Activated CD8-positive, alpha-beta T cell treated with anti-CD3 and anti-CD28 coated beads for 36 hours (primary cell): Measurements from ENCODE around the gene NADSYN1. TPM values are rescaled to one million over a fixed set of nuclear protein-coding genes. Genes with fewer than 3 reads are reported as not detected.
A peak's percentile ranks its signal among the peaks of the same experiment; 100 is the strongest.

Source experiments
- ATAC-seq: fragments of 200-7000 bp; cut with Tn5 transposase; one replicate; pipeline ENCODE4 v1.10.0; 2021; ENCODE audit warnings: mild to moderate bottlenecking, moderate library complexity
- CTCF ChIA-PET: fragments of 350-600 bp; sonication (Branson Sonifier 250); formaldehyde crosslinking; loops from one replicate; lab custom pipeline; 2021; ENCODE audit warnings: antibody characterized with exemption; lab: Charles Lee
- POLR2A ChIA-PET: fragments of 350-600 bp; sonication (Branson Sonifier 250); formaldehyde crosslinking; loops from one replicate; lab custom pipeline; 2021; ENCODE audit warnings: antibody characterized with exemption; lab: Charles Lee
- DNase-seq: peaks from one replicate; pipeline ENCODE4 v3.0.0-alpha.2; 2020
- H3K27ac Mint-ChIP-seq: one replicate; pipeline ENCODE4 v1.8.0; 2021; ENCODE audit warnings: mild to moderate bottlenecking, mixed read lengths
- H3K27me3 Mint-ChIP-seq: one replicate; pipeline ENCODE4 v1.8.0; 2021; ENCODE audit warnings: mixed read lengths
- H3K36me3 Mint-ChIP-seq: one replicate; pipeline ENCODE4 v1.8.0; 2021; ENCODE audit warnings: low read depth, mixed read lengths
- H3K4me1 Mint-ChIP-seq: one replicate; pipeline ENCODE4 v1.8.0; 2021; ENCODE audit warnings: low read depth, mixed read lengths
- H3K4me3 Mint-ChIP-seq: one replicate; pipeline ENCODE4 v1.8.0; 2021; ENCODE audit warnings: mild to moderate bottlenecking, moderate library complexity, mixed read lengths
- H3K9me3 Mint-ChIP-seq: one replicate; pipeline ENCODE4 v1.8.0; 2021; ENCODE audit warnings: mixed read lengths
- intact Hi-C: fragments of 100-400 bp; cut with micrococcal nuclease; formaldehyde crosslinking; loops from one replicate; pipeline ENCODE4 v1.10.0; 2022
- total RNA-seq, 2 experiments: library from RNA; stranded (reverse); gene quantifications; one replicate each; pipeline ENCODE4 v1.2.3, GENCODE V29; 2021
- TF ChIP-seq, protein P1 (sequence below): fragments of 200-600 bp; IDR thresholded peaks from one replicate; pipeline ENCODE4 v1.8.0; 2022; ENCODE audit warnings: antibody characterized with exemption, mild to moderate bottlenecking

Gene NADSYN1
- total RNA-seq, 2 experiments from 2014 or later, result 115 to 117 TPM

DNA sequence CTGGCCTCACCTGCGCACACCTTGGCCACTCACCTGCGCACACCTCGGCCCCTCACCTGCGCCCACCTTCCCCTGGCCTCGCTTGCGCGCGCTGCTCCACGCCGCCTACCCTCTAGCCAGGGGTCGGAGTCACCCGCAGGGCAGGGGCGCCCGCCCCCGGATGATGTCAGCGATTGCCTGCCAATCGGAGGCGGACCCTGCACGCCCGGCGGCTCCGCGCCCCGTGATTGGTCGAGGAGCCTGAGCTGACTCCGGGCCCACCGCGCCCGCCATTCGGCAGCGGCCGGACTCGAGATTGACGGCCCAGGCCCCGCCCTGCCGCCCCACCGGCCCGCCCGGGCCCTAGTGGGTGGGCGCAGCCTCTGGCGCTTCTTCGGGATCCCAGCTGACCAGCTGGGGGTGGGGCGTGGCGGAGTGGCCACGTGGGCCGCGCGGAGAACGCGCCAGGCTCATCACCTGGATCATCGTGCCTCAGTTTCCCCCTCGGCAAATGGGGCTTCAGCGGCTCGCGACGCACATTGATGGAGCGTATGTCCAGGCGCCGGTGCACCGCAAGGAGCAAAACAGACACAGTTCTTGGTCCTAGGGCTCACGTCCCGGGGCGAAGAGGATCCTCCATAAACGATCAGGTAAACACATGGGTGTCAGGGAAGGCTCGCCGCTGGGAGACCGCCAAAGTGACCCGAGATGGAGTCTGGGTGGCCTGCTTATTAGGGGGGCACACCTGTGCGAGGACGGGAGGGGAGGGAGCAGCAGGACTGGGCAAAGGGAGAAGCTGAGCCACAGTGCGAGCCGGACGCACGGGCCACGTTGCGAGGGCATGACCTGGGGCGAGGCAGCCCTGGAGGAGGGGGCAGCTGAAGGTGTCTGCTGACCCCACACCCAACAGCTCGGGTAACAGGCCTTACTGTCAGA, 4.5 kb upstream of the NADSYN1 start, which contains the start of gene DHCR7:
Gene DHCR7 (minus strand): TSS at position 137 of the 915 bp plus-strand sequence. CDS start 3,441 bp downstream, outside the sequence.
- POLR2A ChIA-PET, result interaction anchor here (1.8 kb wide), 1 partner anchor 11 kb away, joined by 5 read pairs; no protein-coding TSS in a partner anchor
- intact Hi-C loops, result no loop called here
- H3K36me3 Mint-ChIP-seq, result peaks cover 67% of the 10 kb centered on the region

GRCh38 chr11:71449596-71449995, 3.4 kb upstream of the NADSYN1 start:
- Mint-ChIP-seq H3K9me3 (peaks cover 3% of the 10 kb centered on the region), H3K4me3 (peak overlapping the region; percentile 98), H3K27me3 (no peaks in the 10 kb centered on the region), H3K36me3 (peaks cover 65% of the 10 kb centered on the region), H3K27ac (peak overlapping the region; percentile 88), H3K4me1 (peaks cover 46% of the 10 kb centered on the region)
- TF ChIP-seq, protein P1, sequence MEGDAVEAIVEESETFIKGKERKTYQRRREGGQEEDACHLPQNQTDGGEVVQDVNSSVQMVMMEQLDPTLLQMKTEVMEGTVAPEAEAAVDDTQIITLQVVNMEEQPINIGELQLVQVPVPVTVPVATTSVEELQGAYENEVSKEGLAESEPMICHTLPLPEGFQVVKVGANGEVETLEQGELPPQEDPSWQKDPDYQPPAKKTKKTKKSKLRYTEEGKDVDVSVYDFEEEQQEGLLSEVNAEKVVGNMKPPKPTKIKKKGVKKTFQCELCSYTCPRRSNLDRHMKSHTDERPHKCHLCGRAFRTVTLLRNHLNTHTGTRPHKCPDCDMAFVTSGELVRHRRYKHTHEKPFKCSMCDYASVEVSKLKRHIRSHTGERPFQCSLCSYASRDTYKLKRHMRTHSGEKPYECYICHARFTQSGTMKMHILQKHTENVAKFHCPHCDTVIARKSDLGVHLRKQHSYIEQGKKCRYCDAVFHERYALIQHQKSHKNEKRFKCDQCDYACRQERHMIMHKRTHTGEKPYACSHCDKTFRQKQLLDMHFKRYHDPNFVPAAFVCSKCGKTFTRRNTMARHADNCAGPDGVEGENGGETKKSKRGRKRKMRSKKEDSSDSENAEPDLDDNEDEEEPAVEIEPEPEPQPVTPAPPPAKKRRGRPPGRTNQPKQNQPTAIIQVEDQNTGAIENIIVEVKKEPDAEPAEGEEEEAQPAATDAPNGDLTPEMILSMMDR, result no peak
- ATAC-seq (no peak), DNase-seq (no peak)
- CTCF ChIA-PET, result no interaction called here
- POLR2A ChIA-PET, result no interaction called here
- intact Hi-C loops, result no loop called here

More for the DNA sequence above, 4.5 kb upstream of the NADSYN1 start, which contains the start of gene DHCR7:
- peak; percentile 97 for DNase-seq
- no peaks in the 10 kb centered on the region for H3K27me3 Mint-ChIP-seq
- TF ChIP-seq, protein P1, result no peak
- peaks cover 41% of the 10 kb centered on the region for H3K4me1 Mint-ChIP-seq
- peak within 1 kb of the TSS; percentile 98 for H3K4me3 Mint-ChIP-seq
- peaks cover 3% of the 10 kb centered on the region for H3K9me3 Mint-ChIP-seq
- CTCF ChIA-PET, result interaction anchor here (0.8 to 1.2 kb wide), 2 partner anchors 20 to 115 kb away, joined by 3 to 4 read pairs; no protein-coding TSS in a partner anchor
- peak; percentile 87 for ATAC-seq
- peak within 1 kb of the TSS; percentile 88 for H3K27ac Mint-ChIP-seq

GRCh38 chr11:71450507-71450906, 2.5 kb upstream of the NADSYN1 start:
- CTCF ChIA-PET, result no interaction called here
- TF ChIP-seq, protein P1, result no peak
- intact Hi-C loops, result no loop called here
- Mint-ChIP-seq H3K36me3 (peaks cover 64% of the 10 kb centered on the region), H3K4me3 (peak overlapping the region; percentile 98), H3K27ac (peak overlapping the region; percentile 92), H3K4me1 (peaks cover 49% of the 10 kb centered on the region), H3K27me3 (no peaks in the 10 kb centered on the region), H3K9me3 (peaks cover 3% of the 10 kb centered on the region)
- DNase-seq (no peak), ATAC-seq (no peak)
- POLR2A ChIA-PET, result no interaction called here

DNA sequence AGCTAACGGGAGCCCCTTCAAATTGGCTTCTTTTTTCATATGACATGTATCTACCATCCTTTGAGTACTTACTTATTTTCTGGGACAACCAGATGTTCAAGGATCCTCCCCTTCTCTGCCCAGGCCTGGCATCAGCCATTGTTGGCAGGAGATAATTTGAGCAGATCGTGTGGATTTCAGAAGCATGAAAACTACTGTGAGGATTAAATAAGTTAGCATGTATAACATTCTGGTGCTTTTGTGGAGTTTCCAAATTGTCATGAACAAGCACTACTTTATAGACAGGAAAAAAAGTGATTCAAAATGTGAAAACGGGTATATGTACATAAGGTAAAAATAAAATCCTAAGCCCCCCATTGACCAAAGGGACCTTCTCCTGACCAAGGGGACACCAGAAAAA, 2.1 kb upstream of the NADSYN1 start:
- TF ChIP-seq, protein P1, result no peak
- no peaks in the 10 kb centered on the region for H3K27me3 Mint-ChIP-seq
- intact Hi-C loops, result no loop called here
- peaks cover 64% of the 10 kb centered on the region for H3K36me3 Mint-ChIP-seq
- CTCF ChIA-PET, result no interaction called here
- H3K4me1 Mint-ChIP-seq, result peaks cover 49% of the 10 kb centered on the region
- ATAC-seq (no peak), DNase-seq (no peak)
- H3K4me3 Mint-ChIP-seq, result peak overlapping the region; percentile 39
- POLR2A ChIA-PET, result no interaction called here
- peak overlapping the region; percentile 92 for H3K27ac Mint-ChIP-seq
- peaks cover 1% of the 10 kb centered on the region for H3K9me3 Mint-ChIP-seq
